HG02610 (cell line): ENCODE measurements around the gene NFIA.
"Not testable (repeated sequence)": the region's sequence is repeated elsewhere in the genome, so short reads cannot be mapped to it uniquely, and the experiment has no call there.

ENCODE experiments used
- ATAC-seq: cut with Tn5 transposase; IDR thresholded peaks from one replicate; pipeline ENCODE4 v1.9.1; 2021; ENCODE audit warnings: mild to moderate bottlenecking, moderate library complexity; ENCODE audit not compliant: unreplicated experiment

The NFIA gene

DNA sequence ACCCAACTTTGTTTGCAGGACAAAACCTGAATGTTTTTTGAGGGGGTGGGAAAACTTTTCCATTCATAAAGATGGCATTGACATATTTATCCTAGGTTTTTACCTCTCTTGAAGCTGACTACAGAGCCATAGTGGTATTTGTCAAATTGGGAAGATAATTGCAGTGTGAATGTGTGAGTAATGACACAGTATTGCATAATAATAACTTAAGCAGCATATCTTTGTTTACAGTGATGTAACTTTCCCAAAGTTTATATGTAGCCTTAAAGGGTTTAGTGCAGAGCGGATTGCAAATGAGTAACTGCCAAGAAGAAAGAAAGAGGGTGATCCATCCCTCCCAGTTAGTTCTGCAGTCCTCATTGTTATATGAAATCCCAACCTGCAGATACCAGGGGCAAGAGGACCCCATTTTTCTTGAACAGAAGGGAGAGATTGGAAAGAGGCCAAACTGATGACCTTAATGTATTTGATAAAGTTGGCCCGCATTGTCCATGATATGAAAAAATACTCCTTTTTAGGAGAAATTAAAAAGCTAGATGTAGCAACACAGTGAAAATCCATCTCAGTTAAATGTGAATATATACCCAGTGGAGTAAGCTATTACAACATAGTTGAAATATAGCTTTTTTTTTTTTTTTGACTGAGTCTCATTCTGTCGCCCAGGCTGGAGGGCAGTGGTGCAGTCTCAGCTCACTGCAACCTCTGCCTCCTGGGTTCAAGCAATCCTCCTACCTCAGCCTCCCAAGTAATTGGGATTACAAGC, 23.7 kb upstream of the NFIA start:
- ATAC-seq = no peak

- ATAC-seq = not testable (repeated sequence)
Measured at GRCh38 chr1:61061601-61062000, 20.8 kb upstream of the NFIA start.

GRCh38 chr1:61064673-61065072, 17.7 kb upstream of the NFIA start:
- no peak for ATAC-seq

- ATAC-seq = no peak
Measured at GRCh38 chr1:61067446-61068019, 14.8 kb upstream of the NFIA start.

GRCh38 chr1:61070054-61070453, 12.3 kb upstream of the NFIA start:
- no peak for ATAC-seq

GRCh38 chr1:61071205-61072130, 10.9 kb upstream of the NFIA start:
- ATAC-seq = no peak

DNA sequence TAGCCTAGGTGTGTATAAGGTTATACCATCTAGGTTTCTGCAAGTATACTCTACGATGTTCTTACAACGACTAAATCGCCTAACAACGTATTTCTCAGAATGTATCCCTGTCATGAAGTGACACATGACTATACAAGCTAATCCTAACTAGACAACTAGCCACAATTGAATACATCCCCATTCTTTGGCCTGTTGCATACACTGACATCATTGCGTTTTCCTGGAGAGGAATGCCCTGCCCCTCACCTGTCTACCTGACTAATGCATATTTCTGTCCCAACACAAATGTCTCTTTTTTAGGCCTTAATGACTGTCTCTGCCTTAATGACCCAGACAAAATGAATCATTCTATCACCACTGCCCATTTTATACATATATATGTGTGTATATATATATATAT, 8.5 kb upstream of the NFIA start:
- ATAC-seq = no peak

GRCh38 chr1:61075833-61076232, 6.5 kb upstream of the NFIA start:
- ATAC-seq = not testable (repeated sequence)

DNA sequence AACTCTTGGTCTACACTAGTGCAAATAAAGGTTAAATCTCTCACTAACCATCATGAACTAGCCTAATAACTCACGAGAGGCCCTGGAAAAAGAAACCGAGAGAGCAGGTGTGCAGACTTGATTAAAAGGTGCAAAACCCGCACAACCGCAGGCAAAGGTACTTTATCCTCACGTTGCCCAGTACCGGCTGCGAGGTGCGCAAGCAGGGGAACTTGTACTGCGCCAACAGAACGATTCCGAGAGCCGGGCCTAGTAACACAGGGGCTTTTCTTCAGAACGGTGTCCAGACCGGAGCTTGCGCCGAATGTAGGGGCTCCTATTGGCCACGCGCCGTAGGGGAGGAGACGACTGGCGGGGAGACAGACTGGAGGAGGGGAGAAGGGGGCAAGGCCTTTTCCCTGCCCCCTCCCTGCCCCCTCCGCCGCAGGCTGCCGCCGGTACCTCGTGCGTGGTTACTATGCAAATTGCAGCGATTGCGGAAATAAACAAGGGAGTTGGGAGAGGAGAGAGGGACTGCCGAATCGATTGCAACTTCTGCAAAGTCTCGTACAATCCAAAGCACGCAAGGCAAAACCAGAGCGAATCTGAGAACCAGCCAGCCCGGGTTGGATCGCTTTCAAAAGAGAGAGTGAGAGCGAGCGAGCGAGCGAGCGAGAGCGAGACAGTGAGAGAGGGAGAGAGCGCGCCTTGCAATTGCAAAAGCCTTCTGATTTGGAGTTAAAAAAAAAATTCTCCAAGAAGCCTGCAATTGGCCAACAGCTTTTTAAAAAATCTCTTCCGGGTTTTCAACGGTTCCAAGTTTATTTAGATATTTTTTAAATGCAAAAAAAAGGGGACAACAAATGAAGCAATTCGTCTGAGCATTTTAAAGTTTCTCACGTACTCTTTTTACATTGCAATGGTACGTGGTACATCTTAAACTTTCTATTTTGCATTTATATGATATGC, 5.4 kb upstream of the NFIA start:
- ATAC-seq = peak; percentile 81

DNA sequence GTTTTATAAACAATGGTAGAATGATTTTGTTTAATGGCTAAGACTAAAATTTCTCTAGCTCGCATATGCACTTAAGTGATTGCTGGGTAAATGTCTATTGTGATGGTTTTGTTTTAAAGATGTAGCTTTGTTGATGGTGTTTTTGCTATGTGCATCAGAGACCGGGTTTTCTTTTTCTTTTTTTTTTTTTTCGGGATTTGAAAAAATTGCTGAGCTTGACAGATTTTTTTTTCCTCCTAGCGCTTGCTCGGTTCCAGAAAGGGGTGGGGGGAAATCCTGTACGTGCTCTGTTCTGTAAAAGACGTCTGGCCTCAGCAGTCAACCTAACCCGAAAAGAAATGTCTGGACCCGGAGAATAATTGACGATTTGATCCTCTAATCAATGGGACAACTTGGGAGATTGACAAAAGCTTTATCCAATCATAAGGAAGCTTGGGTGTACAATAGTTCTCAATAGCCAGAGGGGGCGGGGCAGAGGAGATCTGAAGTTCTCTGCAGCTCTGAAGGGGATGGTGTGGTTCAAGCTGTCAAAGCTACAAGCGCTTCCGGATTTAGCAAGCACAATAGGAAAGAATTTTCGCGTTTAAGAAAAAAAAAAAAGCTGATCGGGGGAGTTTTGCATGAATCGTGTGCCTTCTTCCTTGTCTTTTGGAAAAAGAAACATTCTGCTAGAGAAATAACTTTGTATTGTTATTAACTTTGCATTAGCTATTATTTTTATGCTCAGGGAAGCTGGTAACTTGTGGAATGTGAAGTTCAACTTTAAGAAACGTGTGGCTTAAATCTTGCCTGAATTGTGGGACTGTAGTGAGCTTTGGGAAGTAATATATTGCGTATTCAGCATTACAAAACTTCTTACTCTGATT, 4.5 kb upstream of the NFIA start:
- peak; percentile 49 for ATAC-seq

- no peak for ATAC-seq
Measured at GRCh38 chr1:61078618-61079295, 3.6 kb upstream of the NFIA start.

GRCh38 chr1:61079296-61079897, 3.0 kb upstream of the NFIA start:
- no peak for ATAC-seq

DNA sequence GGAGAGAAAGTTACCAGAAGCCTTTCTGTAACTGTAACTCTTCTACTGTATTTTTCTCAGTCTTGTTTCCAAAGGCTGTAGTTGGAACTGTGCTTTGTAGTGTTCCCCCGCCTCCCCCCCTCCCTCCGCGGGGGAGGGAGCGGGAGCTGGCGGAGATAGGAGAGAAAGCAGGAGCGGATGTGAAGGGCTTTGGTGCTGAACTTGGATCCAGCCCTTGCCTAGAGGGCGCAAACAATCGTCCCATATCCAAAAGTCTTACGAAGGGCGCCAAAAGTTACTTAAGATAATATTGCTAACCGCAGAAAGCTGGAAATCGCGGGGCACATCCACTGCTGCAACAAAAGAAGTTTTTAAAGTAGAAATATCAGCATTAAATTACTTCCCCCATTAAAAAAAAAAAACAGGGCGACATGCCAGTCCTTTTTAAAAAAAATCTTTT, 2.4 kb upstream of the NFIA start:
- no peak for ATAC-seq

- no peak for ATAC-seq
Measured at GRCh38 chr1:61080413-61081143, 1.8 kb upstream of the NFIA start.

DNA sequence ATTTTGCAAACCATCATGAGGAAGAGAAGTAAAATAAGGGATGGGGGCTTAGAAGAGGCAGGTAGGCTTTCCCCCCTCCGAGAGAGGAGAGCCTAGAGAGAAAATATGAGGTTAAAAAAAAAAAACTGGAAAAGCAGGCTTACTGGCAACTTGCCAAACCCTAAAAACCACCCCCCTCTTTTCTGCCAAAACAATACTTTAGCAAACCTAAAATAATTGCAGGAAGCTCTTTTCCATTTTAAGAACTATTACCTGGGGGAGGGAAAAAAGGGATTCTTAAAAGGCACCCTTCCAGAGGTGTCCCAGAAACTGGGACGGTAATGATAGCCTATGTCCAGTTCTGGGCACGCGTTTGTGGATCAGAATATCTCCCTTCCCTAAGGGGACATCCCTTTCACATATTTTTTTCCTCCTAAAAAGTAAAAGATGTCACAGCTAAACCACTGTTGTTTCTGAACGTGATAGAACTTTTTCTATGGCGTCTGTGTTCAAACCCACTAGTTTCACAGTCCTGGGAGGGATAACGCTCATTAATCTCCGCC, 1.1 kb upstream of the NFIA start:
- ATAC-seq = no peak

- no peak for ATAC-seq
Measured at GRCh38 chr1:61081686-61082310, 563 bp upstream of the NFIA start.
